Mesendoderm (in vitro differentiated cells): ENCODE data around the gene PPP1R9A. TPM values are rescaled to one million over a fixed set of nuclear protein-coding genes. Genes with fewer than 3 reads are reported as not detected.
A peak's percentile ranks its signal among the peaks of the same experiment; 100 is the strongest.

Source experiments
- DNase-seq: peaks from one replicate; pipeline ENCODE4 v3.0.0; 2013
- H2AK5ac ChIP-seq: 2 replicates; pipeline ENCODE4 v1.6.1; 2013; ENCODE audit warnings: low read length, inconsistent platforms
- H2BK120ac ChIP-seq: 2 replicates; pipeline ENCODE4 v1.6.1; 2013; ENCODE audit warnings: low read depth, mild to moderate bottlenecking, low read length, moderate library complexity, mixed read lengths
- H2BK15ac ChIP-seq: replicated peaks from 2 replicates; pipeline ENCODE4 v1.6.1; 2013; ENCODE audit warnings: low read depth, mild to moderate bottlenecking, moderate library complexity
- H2BK5ac ChIP-seq: 2 replicates; pipeline ENCODE4 v1.6.1; 2013; ENCODE audit warnings: low read length, inconsistent platforms
- H3K18ac ChIP-seq: 2 replicates; pipeline ENCODE4 v1.6.1; 2013; ENCODE audit warnings: mild to moderate bottlenecking, low read length, mixed read lengths
- H3K23ac ChIP-seq: one replicate; pipeline ENCODE4 v1.6.1; 2013; ENCODE audit warnings: low read length
- H3K27ac ChIP-seq: 2 replicates; pipeline ENCODE4 v1.5.1; 2013; ENCODE audit warnings: low read depth, mild to moderate bottlenecking, inconsistent platforms, low read length, moderate library complexity
- H3K27me3 ChIP-seq: 2 replicates; pipeline ENCODE4 v1.6.1; 2013; ENCODE audit warnings: low read length, control low read depth, mild to moderate bottlenecking, inconsistent platforms; ENCODE audit not compliant: insufficient read depth, poor library complexity
- H3K36me3 ChIP-seq: 2 replicates; pipeline ENCODE4 v1.6.1; 2013; ENCODE audit warnings: low read length, inconsistent platforms; ENCODE audit not compliant: control insufficient read depth, insufficient read depth
- H3K4ac ChIP-seq: one replicate; pipeline ENCODE4 v1.6.1; 2013; ENCODE audit warnings: low read depth, mild to moderate bottlenecking, low read length, moderate library complexity
- H3K4me1 ChIP-seq: 2 replicates; pipeline ENCODE4 v1.6.1; 2013; ENCODE audit warnings: low read depth, low read length, inconsistent platforms; ENCODE audit not compliant: control insufficient read depth
- H3K4me2 ChIP-seq: 2 replicates; pipeline ENCODE4 v1.6.1; 2013; ENCODE audit warnings: low read length
- H3K4me3 ChIP-seq: 2 replicates; pipeline ENCODE4 v1.5.1; 2013; ENCODE audit warnings: mild to moderate bottlenecking, low read length
- H3K56ac ChIP-seq: one replicate; pipeline ENCODE4 v1.6.1; 2013; ENCODE audit warnings: low read length
- H3K79me1 ChIP-seq: 2 replicates; pipeline ENCODE4 v1.6.1; 2013; ENCODE audit warnings: low read length, inconsistent platforms
- H3K79me2 ChIP-seq: 2 replicates; pipeline ENCODE4 v1.6.1; 2013; ENCODE audit warnings: mild to moderate bottlenecking, low read length; ENCODE audit not compliant: control insufficient read depth, insufficient read depth
- H3K9ac ChIP-seq: 2 replicates; pipeline ENCODE4 v1.6.1; 2013; ENCODE audit warnings: low read length, inconsistent platforms
- H4K5ac ChIP-seq: one replicate; pipeline ENCODE4 v1.6.1; 2013; ENCODE audit warnings: low read length
- H4K8ac ChIP-seq: one replicate; pipeline ENCODE4 v1.6.1; 2013; ENCODE audit warnings: low read depth, mild to moderate bottlenecking, control low read depth, low read length, moderate library complexity
- WGBS: extraction: QIAGEN DNeasy Blood & Tissue Kit; methylation state at CpG from one replicate; pipeline ENCODE4 v1.1.7; 2013; ENCODE audit warnings: low lambda C conversion rate, missing lambda C conversion rate; ENCODE audit not compliant: insufficient coverage; ENCODE audit errors: extremely low coverage; 5-methylcytosine and 5-hydroxymethylcytosine counted together
- polyA plus RNA-seq, 2 experiments: library from polyadenylated mRNA; stranded (reverse); fragments of 200-250 nt; gene quantifications; one replicate each; pipeline ENCODE4 v1.2.3, GENCODE V29; 2013

PPP1R9A gene
- 4.2 TPM for polyA plus RNA-seq (2013, experiment 1 of 2)
- 4.6 TPM for polyA plus RNA-seq (2013, experiment 2 of 2)

GRCh38 chr7:94907026-94907810 is at the start of gene PPP1R9A:
Gene PPP1R9A, plus strand, starts transcription at chr7:94907594. Its CDS starts 2,520 bp downstream, at chr7:94910114.
- Histone ChIP-seq H3K27me3 (no peaks in the 10 kb centered on the region), H3K56ac (peak within 1 kb of the TSS; percentile 87)
- WGBS: no CpG with 5 or more reads among the region's 36 CpGs

GRCh38 chr7:94871132-94871531 is 36.3 kb upstream of the PPP1R9A start:
- Histone ChIP-seq H3K27ac (no peak overlapping the region), H3K18ac (no peak overlapping the region), H3K36me3 (no peaks in the 10 kb centered on the region), H3K79me1 (no peaks in the 10 kb centered on the region), H3K27me3 (no peaks in the 10 kb centered on the region), H3K4me2 (no peak overlapping the region), H3K4me1 (no peaks in the 10 kb centered on the region), H4K5ac (no peak overlapping the region), H3K4me3 (no peak overlapping the region), H3K9ac (no peak overlapping the region), H2AK5ac (no peak overlapping the region), H2BK5ac (no peak overlapping the region), H2BK15ac (no peak overlapping the region), H3K56ac (no peak overlapping the region), H2BK120ac (no peak overlapping the region), H3K23ac (no peak overlapping the region), H4K8ac (no peak overlapping the region), H3K79me2 (no peaks in the 10 kb centered on the region), H3K4ac (no peak overlapping the region)
- DNase-seq: no peak

More at GRCh38 chr7:94907026-94907810, at the start of gene PPP1R9A:
- H3K27ac ChIP-seq: peak within 1 kb of the TSS; percentile 58
- H2AK5ac ChIP-seq: no peak within 1 kb of the TSS
- no peaks in the 10 kb centered on the region for H3K79me2 ChIP-seq
- H3K4ac ChIP-seq: peak within 1 kb of the TSS; percentile 88
- H3K18ac ChIP-seq: peak within 1 kb of the TSS; percentile 88
- H3K4me1 ChIP-seq: peaks cover 2% of the 10 kb centered on the region
- peak within 1 kb of the TSS; percentile 58 for H2BK5ac ChIP-seq
- DNase-seq: peak; percentile 90
- peak within 1 kb of the TSS; percentile 88 for H4K8ac ChIP-seq
- H4K5ac ChIP-seq: no peak within 1 kb of the TSS
- H3K36me3 ChIP-seq: no peaks in the 10 kb centered on the region
- peak within 1 kb of the TSS; percentile 68 for H3K4me2 ChIP-seq
- peak within 1 kb of the TSS; percentile 74 for H3K9ac ChIP-seq
- peaks cover 3% of the 10 kb centered on the region for H3K79me1 ChIP-seq
- no peak within 1 kb of the TSS for H3K23ac ChIP-seq
- peak within 1 kb of the TSS; percentile 44 for H3K4me3 ChIP-seq
- H2BK15ac ChIP-seq: no peak within 1 kb of the TSS
- H2BK120ac ChIP-seq: peak within 1 kb of the TSS; percentile 33

GRCh38 chr7:94873239-94873638 is 34.2 kb upstream of the PPP1R9A start:
- no peak overlapping the region for H2BK5ac ChIP-seq
- peak overlapping the region; percentile 8 for H3K18ac ChIP-seq
- H3K36me3 ChIP-seq: no peaks in the 10 kb centered on the region
- no peak for DNase-seq
- no peaks in the 10 kb centered on the region for H3K4me1 ChIP-seq
- no peak overlapping the region for H3K23ac ChIP-seq
- no peak overlapping the region for H2AK5ac ChIP-seq
- H3K79me2 ChIP-seq: no peaks in the 10 kb centered on the region
- no peaks in the 10 kb centered on the region for H3K27me3 ChIP-seq
- H2BK15ac ChIP-seq: no peak overlapping the region
- H3K4ac ChIP-seq: no peak overlapping the region
- H4K8ac ChIP-seq: no peak overlapping the region
- no CpG with 5 or more reads among the region's 3 CpGs for whole genome bisulfite sequencing
- no peak overlapping the region for H3K4me3 ChIP-seq
- H4K5ac ChIP-seq: no peak overlapping the region
- H2BK120ac ChIP-seq: no peak overlapping the region
- no peak overlapping the region for H3K9ac ChIP-seq
- no peaks in the 10 kb centered on the region for H3K79me1 ChIP-seq
- H3K56ac ChIP-seq: no peak overlapping the region
- no peak overlapping the region for H3K27ac ChIP-seq
- H3K4me2 ChIP-seq: no peak overlapping the region

GRCh38 chr7:94874036-94874785 is 33.2 kb upstream of the PPP1R9A start:
- Histone ChIP-seq H3K36me3 (no peaks in the 10 kb centered on the region), H4K5ac (no peak overlapping the region), H2BK15ac (no peak overlapping the region), H3K27me3 (no peaks in the 10 kb centered on the region), H2BK5ac (no peak overlapping the region), H2BK120ac (no peak overlapping the region), H3K4ac (no peak overlapping the region), H3K27ac (no peak overlapping the region), H3K79me1 (no peaks in the 10 kb centered on the region), H3K4me3 (no peak overlapping the region), H3K9ac (no peak overlapping the region), H3K4me1 (no peaks in the 10 kb centered on the region), H2AK5ac (no peak overlapping the region), H3K4me2 (no peak overlapping the region), H4K8ac (no peak overlapping the region), H3K79me2 (no peaks in the 10 kb centered on the region), H3K56ac (no peak overlapping the region), H3K18ac (no peak overlapping the region), H3K23ac (no peak overlapping the region)
- DNase-seq: no peak
- WGBS: no CpG with 5 or more reads among the region's 5 CpGs

- Histone ChIP-seq H3K27me3 (no peaks in the 10 kb centered on the region), H3K36me3 (no peaks in the 10 kb centered on the region), H2BK5ac (no peak overlapping the region), H4K5ac (no peak overlapping the region), H3K4me3 (no peak overlapping the region), H2BK15ac (no peak overlapping the region), H3K4me1 (no peaks in the 10 kb centered on the region), H2BK120ac (no peak overlapping the region), H3K4me2 (no peak overlapping the region), H3K9ac (no peak overlapping the region), H4K8ac (no peak overlapping the region), H3K79me2 (no peaks in the 10 kb centered on the region), H2AK5ac (no peak overlapping the region), H3K18ac (no peak overlapping the region), H3K4ac (no peak overlapping the region), H3K79me1 (no peaks in the 10 kb centered on the region), H3K56ac (no peak overlapping the region), H3K27ac (no peak overlapping the region), H3K23ac (no peak overlapping the region)
- DNase-seq: no peak
These were observed 32.2 kb upstream of the PPP1R9A start for GRCh38 chr7:94875201-94875600.
